NCI-H2107 treated with DMSO at 0.1 percent for 48 hours (cell line): ENCODE measurements around the gene EEF1AKMT1.

Experiments used
- DNase-seq: peaks from one replicate; lab custom pipeline; 2025; ENCODE audit not compliant: unreplicated experiment; lab: John Stamatoyannopoulos, UW

The EEF1AKMT1 gene, protein sequence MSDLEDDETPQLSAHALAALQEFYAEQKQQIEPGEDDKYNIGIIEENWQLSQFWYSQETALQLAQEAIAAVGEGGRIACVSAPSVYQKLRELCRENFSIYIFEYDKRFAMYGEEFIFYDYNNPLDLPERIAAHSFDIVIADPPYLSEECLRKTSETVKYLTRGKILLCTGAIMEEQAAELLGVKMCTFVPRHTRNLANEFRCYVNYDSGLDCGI

DNA sequence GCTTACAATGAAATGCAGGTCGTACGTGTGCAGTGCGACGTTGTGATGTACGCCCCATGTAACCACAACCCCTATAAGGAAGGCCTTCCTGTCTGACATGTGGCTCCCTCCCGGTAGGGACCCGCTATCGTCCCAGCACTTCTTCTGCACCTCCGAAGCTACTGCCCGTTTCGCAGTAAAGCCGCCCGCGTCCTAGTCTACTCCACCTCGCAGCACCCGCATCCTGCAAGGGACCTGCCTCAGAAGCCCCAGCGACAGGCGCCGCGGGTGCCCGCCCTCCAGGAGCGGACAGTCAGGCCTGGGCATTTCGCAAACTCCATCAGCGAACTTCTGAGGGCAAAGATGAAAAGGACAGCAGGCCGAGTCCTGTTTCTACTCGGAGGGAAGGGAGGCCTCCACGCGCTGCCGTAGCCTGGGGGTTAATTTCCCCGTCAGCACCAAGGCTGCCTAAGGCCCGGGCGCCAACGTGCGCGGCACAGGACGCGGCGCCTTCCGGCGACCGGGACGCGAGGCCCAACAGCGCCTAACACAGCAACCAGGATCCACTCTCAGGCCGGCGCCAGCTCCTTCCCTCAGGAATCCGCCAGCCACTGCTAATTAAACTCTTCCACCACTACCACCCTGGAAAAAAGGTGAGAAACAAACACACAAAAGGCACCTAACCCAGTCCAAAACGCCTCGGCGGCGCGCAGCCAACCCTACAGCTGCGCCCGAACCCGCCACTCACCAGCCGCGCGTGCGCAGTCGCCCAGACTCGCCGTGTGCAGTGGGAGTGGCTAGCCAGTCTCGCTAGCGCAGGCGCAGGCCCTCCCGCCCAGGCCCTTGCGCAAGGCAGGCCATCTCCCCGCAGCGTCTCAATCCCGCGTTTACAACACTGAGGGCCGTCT, at the start of gene EEF1AKMT1:
Gene EEF1AKMT1, minus strand, starts transcription at position 768 of the 887 bp plus-strand sequence. CDS start 16,363 bp downstream, outside the sequence.
- DNase-seq = peak; percentile 72

DNA sequence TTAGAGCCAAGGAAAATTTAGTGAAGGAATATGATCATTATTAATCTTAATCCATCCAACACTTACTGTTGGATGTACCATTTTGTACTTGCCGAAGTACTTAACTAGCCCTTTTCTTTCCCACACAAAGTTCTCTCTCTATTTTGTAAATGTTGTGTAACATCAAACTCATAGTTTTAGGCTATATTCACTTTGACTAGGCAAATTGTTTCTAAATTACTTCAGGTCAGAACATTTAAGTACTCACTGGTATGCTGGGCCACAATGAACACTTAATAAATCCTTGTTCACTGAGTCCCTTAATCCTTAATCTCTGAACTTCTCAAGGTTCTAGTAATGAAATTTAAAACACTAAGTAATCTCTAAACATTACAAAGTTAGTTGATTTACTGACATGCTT, 49.3 kb upstream of the EEF1AKMT1 start:
- no peak for DNase-seq

DNA sequence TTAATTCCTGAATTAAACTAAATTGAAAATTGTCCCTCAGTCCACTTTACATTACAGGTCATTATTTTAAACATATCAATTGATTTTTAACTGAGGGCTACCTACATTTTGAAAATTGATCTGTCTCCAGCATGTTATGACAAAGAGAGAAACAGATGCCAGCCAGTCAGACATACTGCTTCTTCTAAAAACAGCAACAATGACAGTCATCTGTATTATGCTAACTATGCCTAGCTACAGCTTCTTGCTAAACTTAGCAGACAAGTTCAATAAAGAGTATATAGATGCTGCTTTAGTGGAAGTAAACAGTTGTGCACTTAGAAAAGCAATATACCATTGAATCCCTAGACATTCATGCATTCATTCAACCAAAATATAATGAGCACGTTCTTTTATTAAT, 48.6 kb upstream of the EEF1AKMT1 start:
- no peak for DNase-seq

DNA sequence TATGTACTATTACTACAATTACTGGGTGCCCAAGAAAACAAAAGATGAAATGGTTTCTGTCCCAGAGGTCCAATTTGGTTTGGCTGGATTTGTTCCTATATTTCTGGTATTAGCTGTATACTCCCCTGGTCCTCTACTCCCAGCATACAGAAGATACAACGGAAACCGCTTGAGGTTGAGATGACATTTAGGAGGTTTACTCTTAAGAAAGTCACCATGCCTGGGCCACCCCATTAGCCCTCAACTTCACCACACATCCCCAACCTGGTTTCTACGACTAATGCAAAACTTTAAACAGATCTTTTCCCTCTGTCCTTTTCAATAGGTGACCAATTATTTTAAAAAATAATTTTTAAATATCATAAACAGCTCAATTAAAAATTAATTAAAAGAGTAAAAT, 46.0 kb upstream of the EEF1AKMT1 start:
- DNase-seq = no peak

DNA sequence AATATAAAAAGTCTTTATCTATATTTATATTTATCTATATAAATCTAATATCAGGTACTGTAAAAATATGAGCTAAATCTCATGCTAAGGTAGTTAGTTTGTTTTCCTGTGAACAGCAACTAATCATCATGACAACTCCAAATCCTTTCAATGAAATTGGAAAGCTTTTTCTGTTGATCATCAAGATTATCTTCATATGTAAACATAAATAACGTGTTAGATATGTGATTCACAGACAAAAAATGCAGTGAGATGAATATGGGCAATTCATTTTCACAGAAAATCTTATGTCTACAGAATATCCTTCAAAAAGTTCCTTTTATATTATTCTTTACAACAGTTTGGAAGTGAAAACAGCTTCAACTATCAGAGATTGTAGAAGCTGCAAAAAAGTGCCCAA, 41.7 kb upstream of the EEF1AKMT1 start:
- no peak for DNase-seq

DNA sequence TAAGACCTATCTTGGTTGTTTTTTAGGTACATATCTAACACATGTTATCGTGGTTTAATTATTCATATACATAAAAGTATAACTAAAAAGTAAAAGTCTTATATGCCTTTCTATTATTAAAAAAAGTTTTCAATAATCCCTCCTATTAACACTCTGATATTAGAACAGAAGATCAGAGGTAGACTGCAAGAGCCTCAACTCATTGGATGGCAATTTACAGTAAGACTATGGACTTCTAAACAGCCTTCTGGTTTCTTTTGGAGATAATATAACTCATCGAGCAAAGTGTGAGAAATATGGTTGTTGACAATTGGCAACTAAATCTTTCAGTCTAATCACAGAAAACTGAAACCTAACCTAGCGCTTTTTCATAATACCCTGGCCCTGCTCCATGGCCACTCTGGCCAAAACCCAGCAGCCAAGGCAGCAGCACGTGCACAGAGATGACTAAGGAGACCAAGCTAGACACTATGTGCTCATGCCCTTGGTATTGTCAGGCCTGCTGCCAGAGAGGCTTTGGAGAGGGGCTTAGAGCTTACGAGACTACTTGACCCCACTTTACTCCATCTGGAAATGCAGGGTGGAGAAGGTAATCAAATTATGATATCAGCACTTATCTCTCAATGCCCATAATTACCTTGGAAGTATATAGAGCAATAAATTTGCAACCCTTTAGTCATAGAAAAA, 40.6 kb upstream of the EEF1AKMT1 start:
- no peak for DNase-seq

DNA sequence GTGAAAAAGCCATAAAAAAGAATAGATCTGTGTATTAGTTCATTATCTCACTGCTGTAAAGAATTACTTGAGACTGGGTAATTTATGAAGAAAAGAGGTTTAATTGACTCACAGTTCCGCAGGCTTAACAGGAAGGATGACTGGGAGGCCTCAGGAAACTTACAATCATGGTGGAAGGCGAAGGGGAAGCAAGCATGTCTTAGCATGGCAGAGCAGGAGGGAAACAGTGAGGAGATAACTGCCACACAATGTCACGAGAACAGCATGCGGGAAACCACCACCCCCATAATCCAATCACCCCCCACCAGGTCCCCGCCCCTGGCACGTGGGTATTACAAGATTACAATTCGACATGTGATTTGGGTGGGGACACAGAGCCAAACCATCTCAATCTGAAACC, 39.1 kb upstream of the EEF1AKMT1 start:
- no peak for DNase-seq

DNA sequence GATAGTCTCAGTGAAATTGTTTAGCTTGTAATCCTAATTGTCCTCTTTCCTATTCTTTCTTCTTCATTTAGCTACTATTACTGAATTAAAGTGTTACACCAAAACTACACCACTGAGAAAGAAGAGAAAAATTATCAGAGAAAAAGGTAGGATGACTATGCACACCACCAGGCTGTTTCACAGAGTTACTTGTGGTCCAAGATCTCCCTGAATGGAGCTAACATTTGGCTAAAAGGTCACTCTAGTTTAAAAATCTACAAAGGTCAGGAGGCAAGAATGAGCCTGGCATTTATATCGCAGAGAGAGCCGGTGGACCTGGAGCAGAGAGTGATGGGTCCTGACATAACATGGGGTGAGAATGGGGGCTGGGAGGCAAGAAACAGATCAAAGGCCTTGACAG, 37.0 kb upstream of the EEF1AKMT1 start:
- DNase-seq = no peak

DNA sequence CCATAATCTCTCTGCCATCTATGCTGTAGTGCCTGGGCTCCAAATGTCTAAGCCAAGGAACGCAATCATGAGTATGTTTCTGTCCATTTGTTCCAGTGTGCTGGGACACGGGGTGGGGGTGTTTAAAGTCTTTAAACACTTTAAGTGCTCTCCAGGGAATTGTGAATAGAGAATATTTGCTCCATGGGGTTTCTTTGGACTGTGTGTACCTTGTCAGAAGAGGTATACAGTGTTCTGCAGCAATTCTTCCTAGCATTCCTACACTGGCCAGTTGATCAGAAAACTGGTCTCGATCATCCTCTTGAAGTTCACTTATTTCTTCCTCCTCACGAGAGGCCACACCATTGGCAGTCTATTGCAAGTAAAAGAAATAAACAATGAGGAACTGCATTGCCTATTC, 35.1 kb upstream of the EEF1AKMT1 start:
- no peak for DNase-seq

DNA sequence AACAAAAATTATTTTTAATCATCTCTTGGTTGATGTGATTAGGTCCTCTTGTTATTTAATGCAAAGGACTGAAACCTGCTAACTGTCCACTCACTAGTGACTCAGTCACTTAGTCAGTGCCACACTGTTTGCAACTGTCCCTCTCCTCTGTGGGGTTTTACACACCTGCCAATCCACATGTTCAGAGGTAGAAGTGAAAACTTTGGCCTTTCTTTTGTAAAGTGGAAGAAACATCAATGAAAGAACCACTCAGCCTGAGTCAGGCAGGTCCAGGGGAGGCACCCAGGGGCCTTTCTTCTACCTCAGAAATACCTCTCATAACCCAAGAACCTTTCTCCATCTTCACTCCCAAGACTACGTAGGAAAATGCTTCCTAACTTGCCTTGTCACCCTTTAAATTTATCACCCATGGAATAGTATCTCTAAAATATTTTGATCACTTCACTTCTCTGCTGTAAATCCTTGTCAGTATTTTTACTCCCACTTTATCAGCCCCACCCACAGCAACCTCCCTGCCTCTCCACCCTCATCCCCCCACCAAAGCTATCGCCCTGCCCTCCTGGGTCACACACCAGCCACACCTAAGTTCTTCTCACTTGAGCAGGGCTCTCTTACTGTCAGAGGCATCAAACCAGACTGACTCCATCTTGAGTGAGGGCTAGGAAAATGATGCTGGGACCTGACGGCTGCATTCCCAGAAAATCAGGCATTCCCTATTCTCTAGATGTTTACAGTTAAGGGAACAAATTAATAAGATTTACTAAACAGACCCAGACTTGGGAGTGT, 29.6 kb upstream of the EEF1AKMT1 start:
- DNase-seq = no peak

DNA sequence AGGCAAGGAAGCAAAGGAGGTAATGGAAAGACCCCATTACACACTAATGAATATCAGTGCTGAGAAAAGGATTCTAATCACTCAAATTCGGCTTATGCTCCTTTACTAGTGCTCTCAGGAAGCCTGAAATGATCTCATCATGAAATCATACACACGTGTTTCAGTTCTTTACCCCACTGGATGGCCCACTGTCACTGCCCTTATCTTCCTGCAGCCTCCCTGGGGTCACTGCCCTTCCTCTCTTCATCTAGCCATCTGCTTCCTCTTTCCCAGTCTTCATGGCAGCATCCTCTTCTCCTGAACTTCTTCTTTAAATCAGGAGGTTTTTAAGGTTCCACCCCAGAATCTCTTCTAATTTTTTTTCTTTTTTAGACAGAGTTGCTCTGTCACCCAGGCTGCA, 27.9 kb upstream of the EEF1AKMT1 start:
- no peak for DNase-seq

DNA sequence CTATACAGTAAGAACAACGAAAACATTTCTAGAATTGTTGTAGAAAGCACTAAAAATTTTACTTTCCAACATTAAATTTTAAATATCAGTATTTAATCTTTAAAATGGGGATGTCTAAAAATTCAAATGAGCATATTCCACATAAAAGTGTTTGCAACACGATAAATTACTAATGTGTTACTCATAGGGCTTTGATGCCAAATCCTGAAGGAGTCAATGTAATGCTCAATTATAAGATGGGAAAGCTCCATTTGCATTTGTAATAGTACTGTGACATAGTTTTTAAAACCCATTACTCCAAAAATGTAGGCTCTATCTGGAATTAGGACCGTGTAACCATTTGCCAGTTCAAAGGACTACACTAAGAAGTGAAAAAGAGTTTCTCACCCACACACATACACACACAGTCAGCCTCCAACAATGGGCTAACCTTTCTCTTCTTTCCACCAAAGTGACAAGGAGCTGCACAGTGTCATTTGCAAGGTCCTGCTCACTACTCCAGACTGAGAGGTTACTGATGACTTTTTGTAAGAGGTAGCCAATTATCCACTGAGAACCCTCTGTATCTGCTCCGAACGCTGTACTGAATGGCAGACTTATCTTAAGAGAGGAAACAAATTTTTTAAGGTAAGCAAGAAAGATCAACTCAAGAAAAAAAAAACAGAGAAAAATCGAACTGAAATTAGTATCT, 26.1 kb upstream of the EEF1AKMT1 start:
- DNase-seq = no peak

DNA sequence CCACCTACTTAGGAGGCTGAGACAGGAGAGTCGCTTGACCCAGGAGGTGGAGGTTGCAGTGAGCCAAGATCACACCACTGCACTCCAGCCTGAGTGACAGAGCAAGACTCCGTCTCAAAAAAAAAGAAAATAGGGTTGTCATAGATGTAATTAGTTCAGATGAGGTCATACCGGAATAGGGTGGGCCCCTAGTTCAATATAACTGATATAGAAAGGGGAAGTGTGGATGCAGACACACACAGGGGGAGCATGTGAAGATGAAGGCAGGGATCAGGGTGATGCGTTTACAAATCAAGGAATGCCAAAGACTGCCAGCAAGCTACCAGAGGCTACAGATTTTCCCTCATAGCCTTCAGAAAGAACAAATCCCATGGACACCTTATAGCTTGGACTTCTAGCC, 24.3 kb upstream of the EEF1AKMT1 start:
- DNase-seq = no peak

DNA sequence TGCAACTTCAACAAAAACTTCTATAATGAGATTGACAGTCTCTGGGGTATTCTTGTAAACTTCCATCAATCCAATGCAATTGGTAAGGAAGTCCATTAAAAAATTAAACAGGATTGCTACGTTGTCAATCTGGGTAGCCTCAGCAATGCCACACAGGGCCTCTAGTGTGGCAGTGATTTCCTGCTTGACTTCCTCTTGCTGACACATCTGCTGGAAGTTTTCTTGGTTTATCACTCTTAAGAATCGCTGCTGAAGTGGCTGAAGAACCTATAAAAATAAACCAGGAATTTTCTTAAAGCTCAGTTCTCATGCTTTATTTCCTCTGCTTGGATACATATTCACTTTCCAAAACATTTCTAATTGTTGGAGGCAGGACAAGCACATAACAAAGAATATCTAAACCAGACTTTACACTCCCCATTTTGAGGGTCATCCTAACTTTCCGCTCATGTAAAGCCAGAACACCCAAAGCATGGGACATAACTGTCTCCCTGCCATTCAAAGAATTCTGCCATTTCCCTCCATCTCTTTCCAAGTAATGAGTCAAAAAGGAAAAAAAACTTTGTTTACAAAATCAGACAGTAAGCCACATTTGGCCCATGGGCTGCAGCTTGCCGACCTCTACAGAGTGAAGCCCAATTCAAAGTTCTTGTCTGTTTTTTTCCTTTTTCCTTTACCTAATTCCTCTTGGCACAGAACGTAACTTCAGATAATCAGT, 23.2 kb upstream of the EEF1AKMT1 start:
- DNase-seq = no peak

DNA sequence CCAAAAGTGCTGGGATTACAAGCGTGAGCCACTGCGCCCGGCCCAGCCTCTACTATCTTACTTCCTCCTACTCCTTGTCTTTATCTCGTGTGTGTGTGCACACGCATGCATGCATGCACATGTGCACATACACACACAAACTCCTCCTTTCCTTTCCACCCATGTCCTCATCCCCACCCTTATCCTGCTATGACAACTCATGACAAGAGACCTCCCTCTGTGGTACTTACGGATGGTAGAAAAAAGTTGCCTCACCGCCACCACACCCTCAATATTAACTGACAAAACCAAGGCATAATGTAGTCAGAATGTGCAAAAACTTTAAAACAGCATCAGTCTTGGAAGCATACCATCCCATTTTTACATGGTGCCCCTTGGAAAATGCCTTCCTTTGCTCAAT, 15.9 kb upstream of the EEF1AKMT1 start:
- DNase-seq = no peak

DNA sequence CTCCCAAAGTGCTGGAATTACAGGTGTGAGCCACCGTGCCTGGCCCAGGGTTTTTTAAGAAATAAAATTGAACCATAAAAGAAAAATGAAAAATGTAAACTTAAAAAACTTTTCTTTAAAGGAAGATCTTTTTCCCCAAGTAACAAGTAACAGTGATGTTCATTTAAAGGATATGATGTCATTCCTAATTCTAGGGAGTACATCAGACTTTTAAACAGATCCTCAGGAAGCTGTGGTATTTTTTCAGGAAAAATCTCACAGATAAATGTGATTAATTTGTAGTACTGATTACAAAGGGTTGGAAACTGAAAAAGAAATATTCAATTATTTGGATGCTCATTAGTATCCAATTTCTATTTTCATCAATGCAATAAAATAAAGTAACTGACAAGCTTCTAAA, 14.6 kb upstream of the EEF1AKMT1 start:
- DNase-seq = no peak

DNA sequence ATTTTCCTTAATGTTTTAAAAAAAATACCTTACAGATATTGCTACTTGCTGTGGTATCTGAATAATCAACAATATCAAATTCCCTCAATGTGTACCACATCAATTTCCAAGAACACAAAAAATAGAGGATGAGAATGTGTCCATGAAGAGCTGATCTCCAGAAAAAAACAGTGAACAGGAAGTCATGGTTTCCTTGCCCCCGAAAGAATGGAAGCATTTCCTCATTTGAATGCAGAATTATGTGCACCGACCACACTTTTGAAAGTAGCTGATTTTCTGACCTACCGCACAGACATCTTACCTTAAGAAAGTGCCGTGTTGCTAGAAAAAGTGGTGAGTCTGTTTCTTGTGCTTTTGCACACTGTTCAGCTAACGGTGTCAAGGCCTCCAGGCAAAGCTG, 13.4 kb upstream of the EEF1AKMT1 start:
- no peak for DNase-seq

DNA sequence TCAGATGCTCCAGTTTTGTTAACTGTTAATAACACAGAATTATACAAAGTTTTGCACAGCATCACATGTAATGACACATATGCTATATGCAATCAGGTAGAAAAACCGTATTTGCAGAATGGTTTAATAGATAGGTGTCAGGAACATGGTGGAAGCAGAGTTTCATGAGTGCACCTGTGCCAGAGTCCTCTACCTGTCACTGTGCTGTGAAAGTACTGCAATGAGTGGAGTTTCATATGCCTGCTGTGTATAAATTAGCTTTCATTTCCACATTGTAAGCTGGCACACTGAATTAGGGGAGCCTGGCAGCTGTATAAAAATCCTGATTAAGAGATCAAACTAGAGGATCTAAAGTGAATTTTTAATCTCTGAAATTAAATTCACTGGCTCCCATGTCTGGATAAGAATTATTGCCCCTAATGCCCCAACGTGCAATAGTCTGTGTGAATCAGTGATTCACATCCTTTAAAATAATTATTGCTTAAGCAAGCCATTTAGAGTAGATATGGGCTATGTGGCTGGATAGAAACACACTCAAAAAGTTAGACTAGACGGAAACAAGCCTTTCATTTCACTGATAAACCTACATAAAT, 8.5 kb upstream of the EEF1AKMT1 start:
- DNase-seq = no peak

DNA sequence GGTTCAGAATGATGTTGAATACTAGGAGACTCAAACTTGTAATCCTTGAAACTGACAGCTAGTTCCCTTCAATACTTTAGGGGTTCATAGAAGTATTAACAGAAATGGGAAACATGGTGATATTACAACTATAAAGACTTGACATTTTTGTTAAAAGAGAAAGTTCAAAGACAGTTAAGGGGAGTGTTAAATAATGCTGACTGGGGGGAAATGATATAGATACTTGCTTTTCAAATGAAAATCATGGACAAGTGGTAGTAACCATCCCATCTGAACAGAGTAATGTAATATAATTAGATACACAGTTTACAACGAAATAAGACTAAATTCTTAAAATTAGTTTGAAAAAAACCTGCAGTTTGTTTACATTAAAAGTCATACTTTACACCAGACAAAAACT, 6.6 kb upstream of the EEF1AKMT1 start:
- no peak for DNase-seq

DNA sequence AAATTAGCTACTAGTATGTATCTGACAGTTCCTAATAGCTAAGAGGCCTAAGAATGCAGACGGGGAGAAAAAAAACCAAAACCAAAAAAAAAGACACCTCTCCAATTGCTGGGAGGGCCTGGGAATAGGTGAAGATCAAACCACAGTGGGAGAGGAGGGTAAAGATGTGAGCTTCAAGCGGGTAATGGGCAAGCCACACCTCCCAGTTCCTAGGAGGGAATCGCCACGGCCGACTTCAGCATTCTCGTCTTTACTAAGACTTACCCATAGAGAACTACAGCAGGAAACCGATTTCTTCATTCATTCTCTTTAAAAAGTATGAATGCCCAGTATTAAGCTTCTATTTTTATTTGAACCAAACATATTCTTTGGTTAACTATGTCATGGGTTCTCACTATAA, 5.6 kb upstream of the EEF1AKMT1 start:
- DNase-seq = no peak
